NCI-H2081 treated with DMSO at 0.1 percent for 48 hours (cell line): ENCODE measurements around the gene GDF15.
"Not testable (repeated sequence)": the region's sequence is repeated elsewhere in the genome, so short reads cannot be mapped to it uniquely, and the experiment has no call there.

Experiments
- DNase-seq: peaks from one replicate; lab custom pipeline; 2025; lab: John Stamatoyannopoulos, UW

GDF15 gene

GRCh38 chr19:18385675-18386542 is at the start of gene GDF15:
GDF15 (plus strand) TSS chr19:18386158; CDS start chr19:18386190, 32 bp downstream.
- DNase-seq, result no peak

DNA sequence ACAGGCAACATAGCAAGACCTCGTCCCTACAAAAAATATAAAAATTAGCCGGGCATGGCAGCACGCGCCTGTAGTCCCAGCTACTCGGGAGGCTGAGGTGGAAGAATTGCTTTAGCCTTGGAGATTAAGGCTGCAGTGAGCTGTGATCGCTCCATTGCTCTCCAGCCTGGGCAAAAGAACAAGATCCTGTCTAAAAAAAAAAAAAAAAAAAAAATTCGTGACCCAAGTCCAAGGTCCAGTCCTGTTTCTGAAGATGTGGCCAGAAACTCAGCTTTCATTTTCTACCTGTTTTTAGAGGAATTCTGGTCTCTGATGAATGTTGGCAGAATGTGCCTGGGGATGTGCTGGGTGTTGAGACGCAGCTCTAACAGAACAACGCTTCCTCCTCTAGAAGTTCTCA is 47.4 kb upstream of the GDF15 start:
- no peak for DNase-seq

- DNase-seq, result no peak
Measured at GRCh38 chr19:18339723-18340122, 46.2 kb upstream of the GDF15 start.

GRCh38 chr19:18340190-18340989 is 45.6 kb upstream of the GDF15 start, which contains the start of gene PGPEP1:
PGPEP1 (plus strand) TSS chr19:18340598; CDS start chr19:18340682, 84 bp downstream.
- DNase-seq, result no peak

DNA sequence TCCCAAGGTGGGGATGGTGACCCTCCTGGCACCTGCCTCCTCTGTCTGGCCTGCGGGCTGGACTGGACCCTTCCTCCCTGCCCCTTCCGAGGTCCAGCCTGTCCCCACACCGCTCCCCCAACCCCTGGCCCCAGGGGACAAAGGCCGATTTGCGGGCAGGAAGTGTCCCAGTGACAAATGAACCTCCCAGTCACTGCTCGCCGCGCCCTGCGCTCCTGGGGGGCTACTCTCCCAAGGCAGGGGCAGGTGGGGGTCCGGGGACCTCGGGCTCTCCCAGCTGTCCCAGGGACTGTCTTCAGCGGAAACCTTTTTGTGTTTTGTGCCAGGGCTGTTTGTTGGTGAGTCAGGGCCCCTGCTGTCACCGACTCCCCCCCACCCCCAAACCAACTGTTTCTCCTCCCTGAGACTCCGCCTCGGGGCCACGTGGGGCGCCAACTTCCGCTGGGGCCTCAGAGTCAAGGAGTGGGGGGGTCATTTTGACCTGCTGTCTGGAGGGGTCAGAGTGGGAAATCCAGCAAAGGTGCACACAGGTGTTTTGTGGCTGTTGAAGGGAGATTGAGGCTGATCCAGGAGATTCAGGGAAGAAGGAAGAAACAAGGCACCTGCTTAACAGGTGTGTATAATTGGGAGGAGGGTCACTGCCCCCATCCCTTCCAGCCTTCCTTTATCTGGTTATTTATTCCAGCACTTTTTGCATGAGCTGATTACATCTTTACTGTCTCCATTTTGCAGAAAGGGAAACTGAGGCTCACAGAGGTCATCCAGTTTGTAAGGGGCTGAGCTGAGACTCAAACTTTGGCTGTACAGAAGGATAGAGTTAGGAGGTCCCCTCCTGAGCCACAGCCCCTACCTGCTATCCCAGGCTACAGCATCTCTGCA is 44.7 kb upstream of the GDF15 start:
- DNase-seq, result no peak

GRCh38 chr19:18342090-18342632 is 43.8 kb upstream of the GDF15 start:
- no peak for DNase-seq

DNA sequence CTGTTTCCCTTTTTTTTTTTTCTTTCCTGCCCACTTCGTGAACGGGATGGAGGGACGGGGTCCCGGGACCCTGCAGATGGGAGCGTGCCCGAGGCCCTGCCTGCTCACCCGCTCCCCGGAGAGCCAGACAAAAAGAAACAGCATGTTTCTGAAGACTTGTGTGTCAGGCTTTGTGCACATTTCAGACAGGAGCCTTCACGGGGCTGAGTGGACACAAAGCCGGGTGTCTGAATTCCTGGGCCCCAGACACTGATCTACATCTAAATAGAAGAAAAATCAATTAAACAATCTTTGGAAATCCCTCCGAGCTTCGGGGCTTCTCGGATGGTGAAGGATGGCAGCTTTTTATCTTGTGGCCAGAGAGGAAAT is 41.4 kb upstream of the GDF15 start:
- DNase-seq, result no peak

GRCh38 chr19:18345296-18345695 is 40.7 kb upstream of the GDF15 start:
- no peak for DNase-seq

GRCh38 chr19:18346091-18346490 is 39.9 kb upstream of the GDF15 start:
- DNase-seq, result no peak

GRCh38 chr19:18348171-18348570 is 37.8 kb upstream of the GDF15 start:
- no peak for DNase-seq

- not testable (repeated sequence) for DNase-seq
Measured at GRCh38 chr19:18348818-18349339, 37.1 kb upstream of the GDF15 start.

- no peak for DNase-seq
Measured at GRCh38 chr19:18349524-18350128, 36.3 kb upstream of the GDF15 start.

DNA sequence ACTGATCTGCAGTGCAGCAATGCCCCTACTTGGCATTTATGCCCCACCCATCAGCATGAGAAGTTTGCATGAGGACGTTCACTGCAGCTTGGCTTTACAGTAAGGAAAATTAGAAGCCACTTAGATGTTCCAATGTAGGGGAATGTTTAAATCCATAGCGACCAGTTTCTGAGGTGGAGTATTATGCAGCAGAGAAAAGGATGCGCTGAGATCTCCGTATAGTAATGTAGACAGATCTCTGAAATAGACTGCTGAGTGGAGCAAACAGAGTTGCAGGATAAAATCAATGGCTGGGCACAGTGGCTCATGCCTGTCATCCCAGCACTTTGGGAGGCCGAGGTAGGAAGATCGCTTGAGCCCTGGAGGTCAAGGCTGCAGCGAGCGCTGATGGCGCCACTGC is 35.5 kb upstream of the GDF15 start:
- no peak for DNase-seq

- no peak for DNase-seq
Measured at GRCh38 chr19:18351544-18351943, 34.4 kb upstream of the GDF15 start.

DNA sequence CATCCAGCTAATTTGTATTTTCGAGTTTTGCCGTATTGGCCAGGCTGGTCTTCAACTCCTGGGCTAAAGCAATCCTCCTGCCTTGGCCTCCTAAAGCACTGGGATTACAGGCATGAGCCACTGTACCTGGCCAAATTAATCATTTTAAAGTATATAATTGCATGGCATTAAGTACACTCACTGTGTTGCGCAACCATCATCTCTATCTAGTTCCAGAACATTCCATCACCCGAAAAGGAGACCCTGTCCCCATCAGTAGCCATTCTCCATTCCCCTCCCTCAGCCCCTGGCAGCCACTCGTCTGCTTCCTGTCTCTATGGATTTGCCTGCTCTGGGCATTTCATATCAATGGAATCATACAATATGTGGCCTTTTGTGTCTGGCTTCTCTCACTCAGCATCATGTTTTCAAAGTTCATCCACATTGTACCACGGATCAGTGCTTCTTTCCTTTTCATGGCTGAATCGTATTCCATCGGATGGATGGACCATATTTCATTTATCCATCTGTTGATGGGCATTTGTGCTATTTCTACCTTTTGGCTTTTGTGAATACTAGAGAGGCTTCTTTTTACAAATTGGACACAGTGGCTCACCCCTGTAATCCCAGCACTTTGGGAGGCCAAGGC is 32.5 kb upstream of the GDF15 start:
- no peak for DNase-seq

GRCh38 chr19:18354743-18355142 is 31.2 kb upstream of the GDF15 start:
- DNase-seq, result not testable (repeated sequence)

GRCh38 chr19:18357041-18357440 is 28.9 kb upstream of the GDF15 start:
- no peak for DNase-seq

DNA sequence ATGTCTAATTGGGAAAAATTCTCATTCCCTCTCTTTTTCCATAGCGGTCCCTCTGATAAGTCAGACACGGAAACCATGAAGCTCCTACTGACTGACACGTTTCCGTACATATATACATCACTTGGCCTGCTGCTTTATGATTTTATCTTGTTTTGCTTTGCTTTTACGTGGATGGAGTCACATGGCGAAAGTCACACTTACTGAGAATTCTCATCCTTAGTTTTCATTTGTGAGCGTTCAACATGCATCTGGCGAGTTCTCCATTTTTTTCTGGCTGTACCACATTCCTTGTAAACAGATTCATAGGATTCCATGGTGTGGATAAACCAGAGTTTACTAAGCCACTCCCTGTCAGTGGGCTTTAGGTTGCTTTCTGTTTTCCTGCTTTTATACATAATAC is 24.3 kb upstream of the GDF15 start:
- no peak for DNase-seq

- DNase-seq, result no peak
Measured at GRCh38 chr19:18362934-18363542, 22.9 kb upstream of the GDF15 start.

DNA sequence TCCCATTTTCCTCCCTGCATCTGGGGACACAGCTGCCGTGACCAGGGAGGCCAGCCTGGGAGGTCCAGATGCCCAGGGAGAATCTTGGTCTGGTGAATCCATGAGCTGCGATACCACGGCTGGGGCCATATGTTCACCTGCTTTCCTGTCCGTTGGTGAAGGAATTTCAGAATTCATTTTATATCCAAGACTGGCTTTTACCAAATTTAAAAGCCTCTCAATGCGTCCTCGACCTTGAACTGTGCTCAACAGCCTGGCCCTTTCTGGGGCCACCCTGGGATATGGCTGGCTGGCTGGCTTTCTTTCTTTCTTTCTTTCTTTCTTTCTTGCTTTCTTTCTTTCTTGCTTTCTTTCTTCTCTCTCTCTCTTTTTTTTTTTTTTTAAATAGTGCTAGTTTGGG is 22.2 kb upstream of the GDF15 start:
- DNase-seq, result no peak
